Calu3 (cell line): Measurements from ENCODE around the gene KLHDC9. TPM values are rescaled to one million over a fixed set of nuclear protein-coding genes. Genes with fewer than 3 reads are reported as not detected.
A peak's percentile ranks its signal among the peaks of the same experiment; 100 is the strongest.

ENCODE experiments used
- BruUV-seq: library from RNA; stranded (reverse); fragments of 400-500 nt; replicated peaks from 2 replicates; lab custom pipeline; 2021; lab: Mats Ljungman, UMichigan
- CTCF ChIA-PET: fragments of 300-600 bp; sonication (Branson Sonifier 250); formaldehyde crosslinking; loops from one replicate; lab custom pipeline; 2022; ENCODE audit warnings: antibody characterized with exemption; lab: Charles Lee
- DNase-seq: peaks from one replicate; pipeline ENCODE4 v3.0.0; 2022
- H3K27ac Mint-ChIP-seq: one replicate; pipeline ENCODE4 v1.8.0; 2022; ENCODE audit warnings: mixed read lengths; ENCODE audit not compliant: unreplicated experiment
- H3K27me3 Mint-ChIP-seq: one replicate; pipeline ENCODE4 v1.8.0; 2022; ENCODE audit warnings: mixed read lengths; ENCODE audit not compliant: unreplicated experiment
- H3K36me3 Mint-ChIP-seq: one replicate; pipeline ENCODE4 v1.8.0; 2022; ENCODE audit warnings: mild to moderate bottlenecking, moderate library complexity, mixed read lengths; ENCODE audit not compliant: insufficient read depth, unreplicated experiment
- H3K4me1 Mint-ChIP-seq: one replicate; pipeline ENCODE4 v1.8.0; 2022; ENCODE audit warnings: mild to moderate bottlenecking, low read depth, mixed read lengths; ENCODE audit not compliant: unreplicated experiment
- H3K4me3 Mint-ChIP-seq: one replicate; pipeline ENCODE4 v1.8.0; 2022; ENCODE audit warnings: mild to moderate bottlenecking, low read depth, moderate library complexity, mixed read lengths; ENCODE audit not compliant: unreplicated experiment
- H3K9me3 Mint-ChIP-seq: one replicate; pipeline ENCODE4 v1.8.0; 2022; ENCODE audit warnings: low read depth, mixed read lengths; ENCODE audit not compliant: unreplicated experiment
- intact Hi-C: fragments of 100-400 bp; cut with micrococcal nuclease; formaldehyde crosslinking; loops from one replicate; pipeline ENCODE4 v1.10.0; 2022; ENCODE audit not compliant: unreplicated experiment
- total RNA-seq: library from RNA; stranded (reverse); gene quantifications from 2 replicates; pipeline ENCODE4 v1.2.3, GENCODE V29; 2022
- TF ChIP-seq, protein P1 (sequence below): fragments of 200-600 bp; IDR thresholded peaks from one replicate; pipeline ENCODE4 v1.8.0; 2022; ENCODE audit warnings: antibody characterized with exemption; ENCODE audit not compliant: unreplicated experiment

The KLHDC9 gene
- total RNA-seq, 1 experiment from 2014 or later = 5.3 TPM

DNA sequence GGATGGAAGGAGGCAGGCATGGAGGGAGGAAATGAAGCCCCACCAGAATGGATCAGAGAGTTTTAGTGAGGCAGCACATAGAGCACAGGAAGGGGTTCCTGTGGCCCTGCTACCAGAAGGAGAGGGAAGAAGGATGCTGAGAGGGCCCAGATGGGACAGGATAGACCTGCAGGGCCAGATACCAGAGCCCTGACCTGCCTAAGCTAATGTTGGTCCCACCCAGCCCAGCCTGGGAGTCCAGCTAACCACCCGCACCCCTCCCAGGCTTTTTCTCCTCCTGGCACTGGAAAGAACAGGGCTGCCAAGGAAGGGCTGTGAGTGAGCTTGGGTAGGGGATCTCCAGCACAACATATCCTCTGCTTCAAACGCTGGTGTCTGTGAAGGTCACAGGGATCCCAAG is 15.7 kb upstream of the KLHDC9 start:
- Mint-ChIP-seq H3K27me3 (no peaks in the 10 kb centered on the region), H3K4me1 (peaks cover 78% of the 10 kb centered on the region), H3K4me3 (peak overlapping the region; percentile 77), H3K36me3 (peaks cover 69% of the 10 kb centered on the region), H3K9me3 (no peaks in the 10 kb centered on the region), H3K27ac (peak overlapping the region; percentile 25)
- TF ChIP-seq, protein P1, sequence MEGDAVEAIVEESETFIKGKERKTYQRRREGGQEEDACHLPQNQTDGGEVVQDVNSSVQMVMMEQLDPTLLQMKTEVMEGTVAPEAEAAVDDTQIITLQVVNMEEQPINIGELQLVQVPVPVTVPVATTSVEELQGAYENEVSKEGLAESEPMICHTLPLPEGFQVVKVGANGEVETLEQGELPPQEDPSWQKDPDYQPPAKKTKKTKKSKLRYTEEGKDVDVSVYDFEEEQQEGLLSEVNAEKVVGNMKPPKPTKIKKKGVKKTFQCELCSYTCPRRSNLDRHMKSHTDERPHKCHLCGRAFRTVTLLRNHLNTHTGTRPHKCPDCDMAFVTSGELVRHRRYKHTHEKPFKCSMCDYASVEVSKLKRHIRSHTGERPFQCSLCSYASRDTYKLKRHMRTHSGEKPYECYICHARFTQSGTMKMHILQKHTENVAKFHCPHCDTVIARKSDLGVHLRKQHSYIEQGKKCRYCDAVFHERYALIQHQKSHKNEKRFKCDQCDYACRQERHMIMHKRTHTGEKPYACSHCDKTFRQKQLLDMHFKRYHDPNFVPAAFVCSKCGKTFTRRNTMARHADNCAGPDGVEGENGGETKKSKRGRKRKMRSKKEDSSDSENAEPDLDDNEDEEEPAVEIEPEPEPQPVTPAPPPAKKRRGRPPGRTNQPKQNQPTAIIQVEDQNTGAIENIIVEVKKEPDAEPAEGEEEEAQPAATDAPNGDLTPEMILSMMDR = no peak
- CTCF ChIA-PET = interaction anchor here (0.7 to 2.0 kb wide), 4 partner anchors 10 to 85 kb away, joined by 3 to 5 read pairs (median 4); partner anchors contain the start of gene USF1
- BruUV-seq = no TSS peak
- DNase-seq = peak; percentile 37
- intact Hi-C loops = loop anchor here (2.0 to 5.0 kb wide), 2 partner anchors 14 to 35 kb away; partner anchors contain the start of gene USF1

DNA sequence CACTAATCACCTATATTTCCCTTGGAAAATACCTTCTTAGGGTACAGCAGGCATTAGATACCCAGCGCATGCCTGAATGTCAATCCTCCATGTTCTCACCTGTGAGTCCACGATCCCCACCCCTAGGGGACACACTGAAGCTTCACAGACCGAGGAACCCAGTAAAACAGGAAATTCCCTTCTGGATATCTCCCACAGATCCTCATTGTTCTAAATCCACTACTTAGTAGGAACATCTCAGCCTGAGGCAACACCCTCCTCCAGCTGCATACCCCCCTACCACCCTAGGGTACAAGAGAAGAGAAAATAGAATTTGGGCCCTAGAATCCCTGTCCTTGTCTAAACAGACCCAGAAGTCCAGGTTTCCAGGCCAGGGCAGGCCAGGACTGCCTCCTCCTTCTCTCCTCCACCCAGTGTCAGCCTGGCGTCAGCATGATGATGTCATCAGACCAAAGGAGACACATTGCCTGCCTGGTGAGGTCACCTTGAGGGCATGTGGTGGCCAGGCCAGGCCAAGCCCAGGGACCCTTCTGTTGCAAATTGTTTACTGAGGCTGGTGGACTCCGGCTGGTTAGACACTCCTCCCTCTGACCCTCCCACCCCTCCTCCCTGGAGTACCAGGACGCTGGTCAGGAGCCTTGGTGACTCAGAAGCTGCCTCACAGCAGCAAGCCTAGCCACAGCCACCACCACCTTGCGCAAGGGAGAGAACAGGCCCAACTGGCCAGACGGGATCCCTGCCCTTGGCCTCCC is 15.0 kb upstream of the KLHDC9 start:
- H3K27me3 Mint-ChIP-seq = no peaks in the 10 kb centered on the region
- H3K27ac Mint-ChIP-seq = peak overlapping the region; percentile 25
- peaks cover 85% of the 10 kb centered on the region for H3K4me1 Mint-ChIP-seq
- intact Hi-C loops = loop anchor here (2.0 to 5.0 kb wide), 2 partner anchors 14 to 36 kb away; partner anchors contain the start of gene USF1
- peaks cover 76% of the 10 kb centered on the region for H3K36me3 Mint-ChIP-seq
- TF ChIP-seq, protein P1 = no peak
- CTCF ChIA-PET = interaction anchor here (0.7 to 2.0 kb wide), 5 partner anchors 10 to 85 kb away, joined by 3 to 5 read pairs (median 4); partner anchors contain the start of gene USF1
- H3K9me3 Mint-ChIP-seq = no peaks in the 10 kb centered on the region
- peak overlapping the region; percentile 77 for H3K4me3 Mint-ChIP-seq
- peak; percentile 99 for DNase-seq
- no TSS peak for BruUV-seq

DNA sequence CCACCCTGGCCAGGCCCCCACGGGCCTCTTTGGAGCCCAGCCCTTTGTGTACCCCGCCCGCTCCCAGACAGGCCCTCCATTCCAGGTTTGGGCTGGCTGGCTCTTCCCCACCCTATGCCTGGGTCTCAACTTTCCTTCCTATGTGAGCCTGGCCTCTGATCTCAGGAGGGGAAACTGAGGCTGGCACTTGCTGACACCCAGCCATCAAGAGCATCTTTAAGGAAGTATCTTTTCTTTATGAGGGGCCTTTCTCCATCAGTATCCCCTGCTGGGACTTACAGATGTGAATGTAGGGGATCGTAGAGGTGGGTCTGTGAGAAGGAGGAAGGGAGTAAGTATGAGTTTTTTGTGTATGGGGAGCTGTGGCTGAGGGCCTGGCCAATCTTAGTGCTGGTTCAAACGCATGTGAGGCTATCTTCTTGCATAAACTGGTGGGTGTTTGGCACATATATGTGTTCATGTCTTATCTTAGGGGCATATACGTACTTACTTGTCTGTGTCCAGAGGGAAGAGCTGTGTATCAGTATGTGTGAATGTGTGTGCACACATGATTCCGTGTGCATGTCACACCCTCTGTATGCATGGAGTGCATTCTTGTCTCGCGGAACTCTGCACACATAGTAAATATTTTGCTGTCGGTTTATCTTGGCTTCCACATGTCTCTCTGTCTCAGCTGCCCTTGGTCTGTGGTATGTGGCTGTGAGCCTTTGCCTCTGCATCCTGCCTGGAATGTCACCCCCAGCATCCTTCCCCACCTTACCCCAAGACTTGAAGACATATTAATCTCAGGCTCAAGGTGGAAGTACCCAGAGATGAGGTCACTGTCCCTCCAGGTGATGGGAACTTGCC is 14.2 kb upstream of the KLHDC9 start:
- intact Hi-C loops = loop anchor here (2.0 to 5.0 kb wide), 2 partner anchors 13 to 37 kb away; partner anchors contain the start of gene USF1
- TF ChIP-seq, protein P1 = no peak
- no peaks in the 10 kb centered on the region for H3K9me3 Mint-ChIP-seq
- H3K4me3 Mint-ChIP-seq = peak overlapping the region; percentile 77
- H3K36me3 Mint-ChIP-seq = peaks cover 82% of the 10 kb centered on the region
- CTCF ChIA-PET = interaction anchor here (1.1 to 2.0 kb wide), 5 partner anchors 9 to 86 kb away, joined by 3 to 5 read pairs (median 4); partner anchors contain the start of gene KLHDC9
- BruUV-seq = TSS peak; percentile 67
- H3K27ac Mint-ChIP-seq = peak overlapping the region; percentile 25
- no peaks in the 10 kb centered on the region for H3K27me3 Mint-ChIP-seq
- H3K4me1 Mint-ChIP-seq = peaks cover 93% of the 10 kb centered on the region
- DNase-seq = no peak

GRCh38 chr1:161084597-161084988 is 13.6 kb upstream of the KLHDC9 start:
- TF ChIP-seq, protein P1 = no peak
- peak overlapping the region; percentile 77 for H3K4me3 Mint-ChIP-seq
- H3K27ac Mint-ChIP-seq = peak overlapping the region; percentile 25
- no peaks in the 10 kb centered on the region for H3K27me3 Mint-ChIP-seq
- DNase-seq = no peak
- H3K4me1 Mint-ChIP-seq = peaks cover 99% of the 10 kb centered on the region
- BruUV-seq = no TSS peak
- intact Hi-C loops = loop anchor here (5.0 kb wide), 1 partner anchor 37 kb away; the partner anchor contains the start of gene USF1
- peaks cover 82% of the 10 kb centered on the region for H3K36me3 Mint-ChIP-seq
- no peaks in the 10 kb centered on the region for H3K9me3 Mint-ChIP-seq
- CTCF ChIA-PET = interaction anchor here (1.1 kb wide), 2 partner anchors 13 kb away, joined by 3 to 4 read pairs; partner anchors contain the start of gene KLHDC9
